HCT116 (cell line): ENCODE measurements around the gene DBN1. TPM values are rescaled to one million over a fixed set of nuclear protein-coding genes. Genes with fewer than 3 reads are reported as not detected.
A peak's percentile ranks its signal among the peaks of the same experiment; 100 is the strongest.

ENCODE experiments used
- ATAC-seq: fragments of 200-7000 bp; cut with Tn5 transposase; 2 replicates; pipeline ENCODE4 v1.9.1; 2020; ENCODE audit warnings: mild to moderate bottlenecking, moderate library complexity
- BruUV-seq: library from RNA; stranded (reverse); fragments of 400-500 nt; replicated peaks from 2 replicates; lab custom pipeline; 2021; lab: Mats Ljungman, UMichigan
- CTCF ChIA-PET: fragments of 300-600 bp; sonication (Branson Sonifier 250); formaldehyde crosslinking; loops from one replicate; lab custom pipeline; 2021; ENCODE audit warnings: antibody characterized with exemption; lab: Charles Lee
- POLR2A ChIA-PET: fragments of 300-600, 350-600 bp; sonication (Branson Sonifier 250); formaldehyde crosslinking; loops from one replicate; lab custom pipeline; 2021; ENCODE audit warnings: antibody characterized with exemption; lab: Charles Lee
- RAD21 ChIA-PET, 2 experiments: fragments of 300-600 bp; sonication (Branson Sonifier 250); formaldehyde crosslinking; loops; one replicate each; lab custom pipeline; 2023; ENCODE audit warnings: low total read pairs in 2 of 2; ENCODE audit not compliant: uncharacterized antibody in 2 of 2, unreplicated experiment in 2 of 2, low non-redundant PET in 1 of 2; lab: Charles Lee
- DNase-seq: peaks from one replicate; pipeline ENCODE4 v3.0.0-alpha.2; 2010; ENCODE audit warnings: low read depth, low spot score
- H2AFZ ChIP-seq: fragments of 200-600 bp; shearing (Covaris generic), sonication (generic); 2 replicates; pipeline ENCODE4 v1.6.1; 2017; ENCODE audit warnings: low read depth, mixed run types, mixed read lengths, antibody characterized with exemption, low read length; ENCODE audit not compliant: poor library complexity, severe bottlenecking
- H3K27ac ChIP-seq: 2 replicates; pipeline ENCODE4 v1.5.1; 2012; ENCODE audit warnings: low read depth, low read length
- H3K27me3 ChIP-seq: fragments of 200-600 bp; sonication (generic); 2 replicates; pipeline ENCODE4 v1.6.1; 2016; ENCODE audit warnings: mixed run types, low read length, mixed read lengths; ENCODE audit not compliant: insufficient read depth
- H3K36me3 ChIP-seq, 2 experiments: fragments of 200-500 bp in 1 of 2; fragments of 200-600 bp in 1 of 2; sonication (Bioruptor generic) in 1 of 2; sonication (generic) in 1 of 2; 2 replicates each; pipeline versions ENCODE4 v1.5.1 to v1.6.1; 2014 to 2016; ENCODE audit warnings: low read length in 2 of 2, inconsistent platforms in 1 of 2, mixed read lengths in 1 of 2, mixed run types in 1 of 2; ENCODE audit not compliant: insufficient read depth in 2 of 2, control insufficient read depth in 1 of 2
- H3K4me1 ChIP-seq, 2 experiments: fragments of 200-600 bp in 1 of 2; sonication (generic) in 1 of 2; 2 replicates each; pipeline versions ENCODE4 v1.5.1 to v1.6.1; 2012 to 2017; ENCODE audit warnings: low read length in 2 of 2, inconsistent platforms in 1 of 2, mild to moderate bottlenecking in 1 of 2, mixed read lengths in 1 of 2, mixed run types in 1 of 2, moderate library complexity in 1 of 2; ENCODE audit not compliant: insufficient read depth in 2 of 2, control insufficient read depth in 1 of 2
- H3K4me2 ChIP-seq: fragments of 200-600 bp; sonication (generic); 2 replicates; pipeline ENCODE4 v1.6.1; 2017; ENCODE audit warnings: mixed run types, low read length, mixed read lengths
- H3K4me3 ChIP-seq, 2 experiments: fragments of 200-600 bp in 1 of 2; sonication (generic) in 1 of 2; replicated peaks in 1 of 2; 2 replicates each; pipeline ENCODE4 v1.5.1; 2011 to 2016; ENCODE audit warnings: low read length in 2 of 2, control low read depth in 1 of 2, low read depth in 1 of 2, mild to moderate bottlenecking in 1 of 2, mixed read lengths in 1 of 2, mixed run types in 1 of 2
- H3K79me2 ChIP-seq: fragments of 200-600 bp; sonication (generic); 2 replicates; pipeline ENCODE4 v1.6.1; 2017; ENCODE audit warnings: mild to moderate bottlenecking, mixed run types, low read length, moderate library complexity, mixed read lengths; ENCODE audit not compliant: insufficient read depth
- H3K9ac ChIP-seq: fragments of 200-600 bp; sonication (generic); 2 replicates; pipeline ENCODE4 v1.6.1; 2016; ENCODE audit warnings: low read length, mixed read lengths
- H3K9me2 ChIP-seq: fragments of 200-600 bp; sonication (generic), shearing (Covaris generic); 2 replicates; pipeline ENCODE4 v1.6.1; 2017; ENCODE audit warnings: mixed run types, mild to moderate bottlenecking, moderate library complexity; ENCODE audit not compliant: insufficient read depth
- H3K9me3 ChIP-seq, 2 experiments: fragments of 200-500 bp in 1 of 2; fragments of 200-600 bp in 1 of 2; sonication (Bioruptor generic) in 1 of 2; sonication (generic) in 1 of 2; 2 replicates each; pipeline ENCODE4 v1.6.1; 2014 to 2017; ENCODE audit warnings: low read length in 2 of 2, mixed read lengths in 2 of 2, inconsistent platforms in 1 of 2, low read depth in 1 of 2, mild to moderate bottlenecking in 1 of 2, mixed run types in 1 of 2, moderate library complexity in 1 of 2; ENCODE audit not compliant: control insufficient read depth in 1 of 2, insufficient read depth in 1 of 2
- H4K20me1 ChIP-seq: fragments of 200-600 bp; sonication (generic), shearing (Covaris generic); 2 replicates; pipeline ENCODE4 v1.6.1; 2017; ENCODE audit warnings: mixed run types, mild to moderate bottlenecking, moderate library complexity; ENCODE audit not compliant: insufficient read depth
- CEBPB ChIP-seq: IDR thresholded peaks from 2 replicates; pipeline ENCODE4 v1.6.1; 2012; ENCODE audit warnings: low read depth
- CTCF ChIP-seq, 3 experiments: fragments of 200-600 bp in 1 of 3; sonication (generic) in 1 of 3; IDR thresholded peaks in 2 of 3; conservative IDR thresholded peaks in 1 of 3; 2 replicates each; pipeline ENCODE4 v1.5.1; 2012 to 2017; ENCODE audit warnings: low read depth in 2 of 3, low read length in 2 of 3, antibody characterized with exemption in 1 of 3, borderline replicate concordance in 1 of 3, control low read depth in 1 of 3, mild to moderate bottlenecking in 1 of 3, mixed read lengths in 1 of 3, mixed run types in 1 of 3, moderate library complexity in 1 of 3; ENCODE audit not compliant: insufficient read depth in 1 of 3
- ELF1 ChIP-seq: IDR thresholded peaks from 2 replicates; pipeline ENCODE4 v1.6.1; 2012; ENCODE audit warnings: low read depth, borderline replicate concordance
- EZH2 ChIP-seq: fragments of 200-600 bp; sonication (generic); IDR thresholded peaks from 2 replicates; pipeline ENCODE4 v1.6.1; 2017; ENCODE audit warnings: antibody characterized with exemption, mixed run types
- FOSL1 ChIP-seq: IDR thresholded peaks from 2 replicates; pipeline ENCODE4 v1.6.1; 2012; ENCODE audit warnings: low read depth
- JUND ChIP-seq: IDR thresholded peaks from 2 replicates; pipeline ENCODE4 v1.6.1; 2012
- MAX ChIP-seq: IDR thresholded peaks from 2 replicates; pipeline ENCODE4 v1.6.1; 2012
- POLR2A ChIP-seq: IDR thresholded peaks from 2 replicates; pipeline ENCODE4 v1.7.0; 2011; ENCODE audit warnings: borderline replicate concordance; ENCODE audit not compliant: insufficient read depth, insufficient read length; ENCODE audit errors: extremely low read depth
- RAD21 ChIP-seq: IDR thresholded peaks from 2 replicates; pipeline ENCODE4 v1.6.1; 2012; ENCODE audit warnings: low read depth, mild to moderate bottlenecking
- TCF7L2 ChIP-seq: IDR thresholded peaks from 2 replicates; pipeline ENCODE4 v1.7.0; 2011; ENCODE audit warnings: borderline replicate concordance, inconsistent platforms; ENCODE audit not compliant: insufficient read depth, insufficient read length; ENCODE audit errors: extremely low read depth
- YY1 ChIP-seq: IDR thresholded peaks from 2 replicates; pipeline ENCODE4 v1.6.1; 2011; ENCODE audit warnings: low read length, low read depth, moderate library complexity, mild to moderate bottlenecking; ENCODE audit not compliant: insufficient replicate concordance; ENCODE audit errors: extremely low read depth
- ZFX ChIP-seq: fragments of 450-650 bp; IDR thresholded peaks from 2 replicates; pipeline ENCODE4 v1.6.1; 2017
- ZNF274 ChIP-seq: fragments of 200-500 bp; sonication (Bioruptor generic); IDR thresholded peaks from 2 replicates; pipeline ENCODE4 v1.6.1; 2014; ENCODE audit warnings: mild to moderate bottlenecking, low read depth, low read length, inconsistent platforms
- intact Hi-C: fragments of 100-400 bp; cut with micrococcal nuclease; formaldehyde crosslinking; loops from 2 replicates; pipeline ENCODE4 v1.10.0; 2022
- total RNA-seq: library from RNA; stranded (reverse); gene quantifications from one replicate; pipeline ENCODE4 v1.2.1, GENCODE V29; 2021; ENCODE audit not compliant: unreplicated experiment

The DBN1 gene
- total RNA-seq, 1 experiment from 2014 or later, result 144 TPM

GRCh38 chr5:177470759-177471536 lies 2.5 kb downstream of the DBN1 start:
- Histone ChIP-seq H3K4me1 (peaks cover 8 to 48% of the 10 kb centered on the region in 2 experiments; a peak in 3 of 4 replicates), H3K27ac (peak overlapping the region; percentile 84; the same call in 1 of the 2 replicates), H3K9ac (no peak overlapping the region), H4K20me1 (no peaks in the 10 kb centered on the region), H3K4me3 (no peak overlapping the region), H3K36me3 (peaks cover 20 to 22% of the 10 kb centered on the region in 2 experiments; a peak in 3 of 4 replicates), H2AFZ (no peak overlapping the region), H3K9me2 (no peaks in the 10 kb centered on the region), H3K4me2 (peak overlapping the region; percentile 97), H3K9me3 (no peaks in the 10 kb centered on the region), H3K27me3 (no peaks in the 10 kb centered on the region), H3K79me2 (peaks cover 39% of the 10 kb centered on the region)
- no peak for ATAC-seq
- CTCF ChIA-PET, result interaction anchor here (1.9 kb wide), 1 partner anchor 16 kb away, joined by 6 read pairs; no protein-coding TSS in a partner anchor
- intact Hi-C loops, result no loop called here
- BruUV-seq, result TSS peak; percentile 29
- POLR2A ChIA-PET, result interaction anchor here (1.1 to 2.6 kb wide), 2 partner anchors 23 to 25 kb away, joined by 3 to 8 read pairs; no protein-coding TSS in a partner anchor
- RAD21 ChIA-PET, result no interaction called here
- TF ChIP-seq FOSL1 (no peak), MAX (no peak), POLR2A (no peak), ZNF274 (no peak), JUND (no peak), YY1 (no peak)
- DNase-seq, result no peak

DNA sequence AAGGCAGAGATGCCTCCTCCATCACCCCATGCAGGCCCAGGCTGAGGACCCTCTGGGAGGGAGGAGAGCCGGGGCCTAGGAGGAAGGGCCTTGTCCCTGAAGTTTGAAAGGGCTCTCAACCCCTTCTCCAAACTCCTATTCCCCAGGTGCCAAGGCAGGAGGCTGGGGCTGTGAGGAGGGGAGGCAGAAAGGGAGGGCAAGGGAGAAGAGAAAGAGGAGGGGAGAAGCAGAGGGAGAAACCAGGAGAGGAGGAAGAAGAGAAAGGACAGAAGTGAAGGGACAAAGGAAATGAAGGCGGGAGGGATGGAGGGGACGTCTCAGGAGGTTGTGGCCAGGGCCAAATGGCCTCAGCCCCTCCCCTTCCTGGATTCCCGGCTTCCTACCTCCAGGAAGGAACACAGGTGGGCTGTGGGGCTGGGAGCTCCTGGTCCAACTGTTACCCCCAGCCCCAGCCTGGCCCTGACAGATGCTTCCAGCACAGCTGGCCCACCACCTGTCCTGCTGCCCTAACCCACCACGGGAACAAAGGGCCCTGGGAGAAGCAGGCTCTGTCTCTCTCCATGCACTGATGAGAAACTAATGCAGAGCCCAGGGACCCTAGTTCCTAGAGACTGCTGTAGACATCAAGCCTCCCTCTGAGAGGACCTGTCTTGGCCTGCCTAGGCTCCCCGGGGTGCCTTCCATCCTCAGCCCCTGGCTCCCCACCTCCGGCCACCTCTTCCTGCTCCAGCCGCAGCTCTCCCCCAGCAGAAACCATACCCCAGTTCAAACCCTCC lies 3.5 kb downstream of the DBN1 start:
- DNase-seq, result no peak
- peaks cover 39% of the 10 kb centered on the region for H3K79me2 ChIP-seq
- POLR2A ChIA-PET, result interaction anchor here (0.8 kb wide), 1 partner anchor 12 kb away, joined by 3 read pairs; no protein-coding TSS in a partner anchor
- H3K9me3 ChIP-seq, result no peaks in the 10 kb centered on the region
- H3K27me3 ChIP-seq, result no peaks in the 10 kb centered on the region
- no peak overlapping the region; the same call in 1 of the 2 replicates for H3K27ac ChIP-seq
- BruUV-seq, result no TSS peak
- intact Hi-C loops, result no loop called here
- no peak overlapping the region for H3K4me3 ChIP-seq
- no peak for ATAC-seq
- CTCF ChIA-PET, result no interaction called here
- no peak overlapping the region for H2AFZ ChIP-seq
- H3K9me2 ChIP-seq, result no peaks in the 10 kb centered on the region
- H4K20me1 ChIP-seq, result no peaks in the 10 kb centered on the region
- no peak overlapping the region for H3K4me2 ChIP-seq
- RAD21 ChIA-PET, result no interaction called here
- H3K4me1 ChIP-seq, result peaks cover 8 to 44% of the 10 kb centered on the region in 2 experiments; a peak in 3 of 4 replicates
- peaks cover 27 to 30% of the 10 kb centered on the region in 2 experiments; a peak in 3 of 4 replicates for H3K36me3 ChIP-seq
- H3K9ac ChIP-seq, result no peak overlapping the region
- no peak for TF ChIP-seq ZFX
- no peak for TF ChIP-seq TCF7L2
- TF ChIP-seq RAD21, result no peak
- TF ChIP-seq ZNF274, result no peak
- no peak for TF ChIP-seq CEBPB
- TF ChIP-seq CTCF (IDR thresholded peaks at IDR 0.05 in 2 of 3, conservative IDR thresholded peaks at IDR 0.05 in 1 of 3; ENCODE audit: borderline replicate concordance in 1 of 3, insufficient read depth in 1 of 3, low read depth in 2 of 3, low read length in 2 of 3), result no peak
- no peak for TF ChIP-seq ELF1
- no peak for TF ChIP-seq EZH2
